A673 (cell line): ENCODE data around the gene C21orf91.

Experiments used
- CTCF ChIP-seq: fragments of 300-800, 200-600 bp; sonication (generic); conservative IDR thresholded peaks from 2 replicates; pipeline ENCODE4 v1.5.1; 2017; ENCODE audit warnings: low read depth, mild to moderate bottlenecking, antibody characterized with exemption, low read length, moderate library complexity, mixed read lengths
- EZH2 ChIP-seq: fragments of 200-600 bp; sonication (generic); IDR thresholded peaks from 2 replicates; pipeline ENCODE4 v1.6.1; 2017; ENCODE audit warnings: borderline replicate concordance, low read depth, mild to moderate bottlenecking, mixed read lengths, antibody characterized with exemption, low read length; ENCODE audit not compliant: poor library complexity, severe bottlenecking

DNA sequence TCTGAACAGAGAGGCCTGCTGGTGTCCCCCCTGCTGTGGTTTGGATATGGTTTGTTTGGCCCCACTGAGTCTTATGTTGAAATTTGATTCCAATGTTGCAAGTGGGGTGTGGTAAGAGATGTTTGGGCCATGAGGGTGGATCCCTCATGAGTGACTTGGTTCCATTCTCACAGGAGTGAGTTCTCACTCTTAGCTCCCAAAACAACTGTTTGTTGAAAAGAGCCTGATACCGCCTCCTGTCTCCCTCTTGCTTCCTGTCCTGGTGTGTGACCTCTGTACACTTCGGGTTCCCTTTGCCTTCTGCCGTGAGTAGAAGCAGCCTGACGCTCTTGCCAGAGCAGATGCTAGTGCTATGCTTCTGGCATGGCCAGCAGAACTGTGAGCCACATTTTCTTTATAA is 60.5 kb downstream of the C21orf91 start:
- TF ChIP-seq CTCF (no peak), EZH2 (no peak)
